ENCODE data around the gene DNAJB12. TPM values are rescaled to one million over a fixed set of nuclear protein-coding genes. Genes with fewer than 3 reads are reported as not detected.
A peak's percentile ranks its signal among the peaks of the same experiment; 100 is the strongest.

DNAJB12 gene
- total RNA-seq, 2 experiments from 2014 or later, result 18.9 to 19.8 TPM

GRCh38 chr10:72375585-72375984, 20.9 kb upstream of the DNAJB12 start:
- no peaks in the 10 kb centered on the region for H3K36me3 Mint-ChIP-seq
- H3K4me3 Mint-ChIP-seq, result no peak overlapping the region
- H3K9me3 Mint-ChIP-seq, result no peaks in the 10 kb centered on the region
- DNase-seq, result no peak
- POLR2A ChIA-PET, result no interaction called here
- CTCF ChIA-PET, result interaction anchor here (0.7 to 2.3 kb wide), 2 partner anchors 11 to 513 kb away, joined by 5 to 9 read pairs; no protein-coding TSS in a partner anchor
- no peak overlapping the region for H3K27ac Mint-ChIP-seq
- H3K27me3 Mint-ChIP-seq, result no peaks in the 10 kb centered on the region
- H3K4me1 Mint-ChIP-seq (ENCODE audit: low read depth), result peaks cover 2% of the 10 kb centered on the region
- intact Hi-C loops (cut with micrococcal nuclease), result no loop called here

- DNase-seq, result no peak
- Mint-ChIP-seq H3K27ac (no peak overlapping the region), H3K36me3 (no peaks in the 10 kb centered on the region), H3K4me3 (no peak overlapping the region), H3K9me3 (no peaks in the 10 kb centered on the region), H3K27me3 (no peaks in the 10 kb centered on the region), H3K4me1 (ENCODE audit: low read depth) (peaks cover 6% of the 10 kb centered on the region)
- intact Hi-C loops (cut with micrococcal nuclease), result no loop called here
- ChIA-PET CTCF (interaction anchor here (2.3 kb wide), 1 partner anchor 11 kb away, joined by 9 read pairs; no protein-coding TSS in a partner anchor), POLR2A (no interaction called here)
Measured at GRCh38 chr10:72375173-72375572, 20.5 kb upstream of the DNAJB12 start.

- Mint-ChIP-seq H3K9me3 (no peaks in the 10 kb centered on the region), H3K36me3 (no peaks in the 10 kb centered on the region), H3K4me1 (ENCODE audit: low read depth) (peaks cover 14% of the 10 kb centered on the region), H3K27ac (peak overlapping the region; percentile 60), H3K4me3 (no peak overlapping the region), H3K27me3 (no peaks in the 10 kb centered on the region)
- CTCF ChIA-PET, result interaction anchor here (0.6 kb wide), 1 partner anchor 186 kb away, joined by 3 read pairs; no protein-coding TSS in a partner anchor
- intact Hi-C loops (cut with micrococcal nuclease), result loop anchor here (2.0 kb wide), 1 partner anchor 193 kb away; no protein-coding TSS in a partner anchor
- POLR2A ChIA-PET, result no interaction called here
- DNase-seq, result no peak
Measured at GRCh38 chr10:72370201-72370722, 15.5 kb upstream of the DNAJB12 start.

- CTCF ChIA-PET, result no interaction called here
- H3K9me3 Mint-ChIP-seq, result no peaks in the 10 kb centered on the region
- no peaks in the 10 kb centered on the region for H3K27me3 Mint-ChIP-seq
- DNase-seq, result no peak
- H3K27ac Mint-ChIP-seq, result peak overlapping the region; percentile 21
- intact Hi-C loops (cut with micrococcal nuclease), result loop anchor here (10.0 kb wide), 1 partner anchor 257 kb away; the partner anchor contains the start of gene MICU1
- peaks cover 25% of the 10 kb centered on the region for H3K4me1 Mint-ChIP-seq (ENCODE audit: low read depth)
- no peaks in the 10 kb centered on the region for H3K36me3 Mint-ChIP-seq
- POLR2A ChIA-PET, result no interaction called here
- no peak overlapping the region for H3K4me3 Mint-ChIP-seq
Measured at GRCh38 chr10:72367301-72367960, 12.7 kb upstream of the DNAJB12 start.

- ChIA-PET POLR2A (interaction anchor here (1.1 to 1.6 kb wide), 3 partner anchors 10 to 469 kb away, joined by 4 to 5 read pairs (median 4); no protein-coding TSS in a partner anchor), CTCF (interaction anchor here (0.6 to 3.0 kb wide), 22 partner anchors 9 to 730 kb away, joined by 3 to 52 read pairs (median 3); partner anchors contain the start of genes DNAJB12 and PSAP)
- Mint-ChIP-seq H3K4me1 (ENCODE audit: low read depth) (peaks cover 20% of the 10 kb centered on the region), H3K27ac (peak overlapping the region; percentile 21), H3K36me3 (no peaks in the 10 kb centered on the region), H3K9me3 (no peaks in the 10 kb centered on the region), H3K4me3 (no peak overlapping the region), H3K27me3 (no peaks in the 10 kb centered on the region)
- DNase-seq, result no peak
- intact Hi-C loops (cut with micrococcal nuclease), result loop anchor here (2.0 to 10.0 kb wide), 2 partner anchors 204 to 260 kb away; partner anchors contain the start of gene MICU1
Measured at GRCh38 chr10:72365106-72365895, 10.6 kb upstream of the DNAJB12 start.

GRCh38 chr10:72364239-72364777, 9.6 kb upstream of the DNAJB12 start:
- Mint-ChIP-seq H3K27me3 (no peaks in the 10 kb centered on the region), H3K36me3 (no peaks in the 10 kb centered on the region), H3K27ac (no peak overlapping the region), H3K4me3 (no peak overlapping the region), H3K4me1 (ENCODE audit: low read depth) (peaks cover 14% of the 10 kb centered on the region), H3K9me3 (no peaks in the 10 kb centered on the region)
- intact Hi-C loops (cut with micrococcal nuclease), result loop anchor here (1.0 to 10.0 kb wide), 7 partner anchors 204 to 1163 kb away; partner anchors contain the start of genes MCU and MICU1
- CTCF ChIA-PET, result interaction anchor here (0.8 to 3.0 kb wide), 20 partner anchors 10 to 731 kb away, joined by 3 to 52 read pairs (median 4); partner anchors contain the start of genes DNAJB12 and PSAP
- POLR2A ChIA-PET, result interaction anchor here (1.1 to 1.6 kb wide), 3 partner anchors 9 to 470 kb away, joined by 4 to 5 read pairs (median 4); no protein-coding TSS in a partner anchor
- DNase-seq, result peak; percentile 91

GRCh38 chr10:72356987-72357386, 2.3 kb upstream of the DNAJB12 start:
- peaks cover 4% of the 10 kb centered on the region for H3K36me3 Mint-ChIP-seq
- peaks cover 22% of the 10 kb centered on the region for H3K4me1 Mint-ChIP-seq (ENCODE audit: low read depth)
- intact Hi-C loops (cut with micrococcal nuclease), result no loop called here
- no peak for DNase-seq
- H3K4me3 Mint-ChIP-seq, result no peak overlapping the region
- H3K27me3 Mint-ChIP-seq, result no peaks in the 10 kb centered on the region
- H3K27ac Mint-ChIP-seq, result no peak overlapping the region
- ChIA-PET POLR2A (no interaction called here), CTCF (no interaction called here)
- no peaks in the 10 kb centered on the region for H3K9me3 Mint-ChIP-seq

- POLR2A ChIA-PET, result no interaction called here
- H3K27ac Mint-ChIP-seq, result no peak overlapping the region
- H3K4me1 Mint-ChIP-seq (ENCODE audit: low read depth), result peaks cover 31% of the 10 kb centered on the region
- DNase-seq, result no peak
- H3K36me3 Mint-ChIP-seq, result peaks cover 9% of the 10 kb centered on the region
- no peaks in the 10 kb centered on the region for H3K27me3 Mint-ChIP-seq
- intact Hi-C loops (cut with micrococcal nuclease), result no loop called here
- no peak overlapping the region for H3K4me3 Mint-ChIP-seq
- CTCF ChIA-PET, result interaction anchor here (1.6 kb wide), 1 partner anchor 478 kb away, joined by 6 read pairs; no protein-coding TSS in a partner anchor
- no peaks in the 10 kb centered on the region for H3K9me3 Mint-ChIP-seq
Measured at GRCh38 chr10:72356115-72356514, 1.4 kb upstream of the DNAJB12 start.

- ChIA-PET CTCF (interaction anchor here (1.5 to 1.9 kb wide), 3 partner anchors 9 to 479 kb away, joined by 6 to 14 read pairs (median 6); no protein-coding TSS in a partner anchor), POLR2A (interaction anchor here (1.1 to 1.2 kb wide), 3 partner anchors 9 to 95 kb away, joined by 3 to 4 read pairs (median 3); no protein-coding TSS in a partner anchor)
- Mint-ChIP-seq H3K4me1 (ENCODE audit: low read depth) (peaks cover 33% of the 10 kb centered on the region), H3K36me3 (peaks cover 10% of the 10 kb centered on the region), H3K4me3 (peak overlapping the region; percentile 97), H3K27ac (peak overlapping the region; percentile 96), H3K27me3 (no peaks in the 10 kb centered on the region), H3K9me3 (no peaks in the 10 kb centered on the region)
- intact Hi-C loops (cut with micrococcal nuclease), result loop anchor here (2.0 kb wide), 1 partner anchor 814 kb away; the partner anchor contains the start of genes ECD and FAM149B1
- DNase-seq, result no peak
Measured at GRCh38 chr10:72355214-72355555, 466 bp upstream of the DNAJB12 start.

- intact Hi-C loops (cut with micrococcal nuclease), result loop anchor here (1.0 to 2.0 kb wide), 2 partner anchors 19 to 815 kb away; partner anchors contain the start of genes ECD and FAM149B1
- peak overlapping the region; percentile 96 for H3K27ac Mint-ChIP-seq
- H3K9me3 Mint-ChIP-seq, result no peaks in the 10 kb centered on the region
- POLR2A ChIA-PET, result interaction anchor here (0.8 kb wide), 1 partner anchor 11 kb away, joined by 5 read pairs; no protein-coding TSS in a partner anchor
- H3K4me1 Mint-ChIP-seq (ENCODE audit: low read depth), result peaks cover 39% of the 10 kb centered on the region
- H3K4me3 Mint-ChIP-seq, result peak overlapping the region; percentile 97
- H3K36me3 Mint-ChIP-seq, result peaks cover 11% of the 10 kb centered on the region
- CTCF ChIA-PET, result interaction anchor here (0.7 to 1.9 kb wide), 3 partner anchors 10 to 458 kb away, joined by 4 to 14 read pairs (median 4); no protein-coding TSS in a partner anchor
- no peak for DNase-seq
- H3K27me3 Mint-ChIP-seq, result no peaks in the 10 kb centered on the region
Measured at GRCh38 chr10:72353965-72354355, 759 bp downstream of the DNAJB12 start.

Measured in activated CD4-positive, alpha-beta memory T cell treated with anti-CD3 and anti-CD28 coated beads for 36 hours (primary cell).